Mucosa of gallbladder (tissue), 1 donor: ENCODE measurements around the gene WNT4. TPM values are rescaled to one million over a fixed set of nuclear protein-coding genes. Genes with fewer than 3 reads are reported as not detected.

Experiments
- DNase-seq: peaks from one replicate; pipeline ENCODE4 v3.0.0-alpha.2; 2020; ENCODE audit warnings: low spot score
- total RNA-seq: library from RNA; stranded (reverse); gene quantifications from one replicate; pipeline ENCODE4 v1.2.1, GENCODE V29; 2021
- donor health status: DM: no; HTN: no; CAD: no.

Gene WNT4
- total RNA-seq, 1 donor from 2014 or later, result 11.5 TPM

GRCh38 chr1:22076346-22076745 is 66.6 kb downstream of the WNT4 start:
- no peak for DNase-seq

GRCh38 chr1:22075718-22076117 is 67.2 kb downstream of the WNT4 start:
- no peak for DNase-seq

GRCh38 chr1:22074803-22075202 is 68.1 kb downstream of the WNT4 start:
- DNase-seq, result no peak

- DNase-seq, result no peak
Observed at GRCh38 chr1:22071511-22071910, 71.4 kb downstream of the WNT4 start.

Other genes with a start within 250 kb of the WNT4 start
- gene HSPG2, start 205.8 kb downstream of the WNT4 start, total RNA-seq, result 746 TPM
- gene CELA3B, start 166.1 kb downstream of the WNT4 start, total RNA-seq, result 13.7 TPM
- gene CELA3A, start 141.4 kb downstream of the WNT4 start, total RNA-seq, result 25.1 TPM
- gene CDC42, start 90.4 kb downstream of the WNT4 start, total RNA-seq, result 273 TPM